Erythroblast (primary cell): ENCODE results near the gene DYNC1I1.

Source experiments
- GATA1 ChIP-seq: IDR thresholded peaks from 2 replicates; pipeline ENCODE4 v1.6.1; 2011; ENCODE audit warnings: low read depth, mild to moderate bottlenecking, control low read depth, low read length, moderate library complexity
- POLR2A ChIP-seq: IDR thresholded peaks from 2 replicates; pipeline ENCODE4 v1.6.1; 2011; ENCODE audit warnings: mild to moderate bottlenecking, low read length

DNA sequence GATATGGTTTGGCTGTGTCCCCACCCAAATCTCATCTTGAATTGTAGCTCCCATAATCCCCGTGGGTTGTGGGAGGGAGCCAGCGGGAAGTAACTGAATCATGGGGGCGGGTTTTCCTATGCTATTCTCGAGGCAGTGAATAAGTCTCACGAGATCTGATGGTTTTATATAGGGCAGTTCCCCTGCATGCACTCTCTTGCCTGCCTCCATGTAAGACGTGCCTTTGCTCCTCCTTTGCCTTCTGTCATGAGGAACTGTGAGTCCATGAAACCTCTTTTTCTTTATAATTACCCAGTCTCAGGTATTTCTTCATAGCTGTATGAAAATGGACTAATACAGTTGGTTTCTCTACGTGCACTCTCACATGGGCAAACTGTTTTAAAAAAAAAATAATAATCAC is 341.8 kb downstream of the DYNC1I1 start:
- TF ChIP-seq POLR2A, result no peak
- no peak for TF ChIP-seq GATA1
